ENCODE measurements around the gene TENT5C.

DNA sequence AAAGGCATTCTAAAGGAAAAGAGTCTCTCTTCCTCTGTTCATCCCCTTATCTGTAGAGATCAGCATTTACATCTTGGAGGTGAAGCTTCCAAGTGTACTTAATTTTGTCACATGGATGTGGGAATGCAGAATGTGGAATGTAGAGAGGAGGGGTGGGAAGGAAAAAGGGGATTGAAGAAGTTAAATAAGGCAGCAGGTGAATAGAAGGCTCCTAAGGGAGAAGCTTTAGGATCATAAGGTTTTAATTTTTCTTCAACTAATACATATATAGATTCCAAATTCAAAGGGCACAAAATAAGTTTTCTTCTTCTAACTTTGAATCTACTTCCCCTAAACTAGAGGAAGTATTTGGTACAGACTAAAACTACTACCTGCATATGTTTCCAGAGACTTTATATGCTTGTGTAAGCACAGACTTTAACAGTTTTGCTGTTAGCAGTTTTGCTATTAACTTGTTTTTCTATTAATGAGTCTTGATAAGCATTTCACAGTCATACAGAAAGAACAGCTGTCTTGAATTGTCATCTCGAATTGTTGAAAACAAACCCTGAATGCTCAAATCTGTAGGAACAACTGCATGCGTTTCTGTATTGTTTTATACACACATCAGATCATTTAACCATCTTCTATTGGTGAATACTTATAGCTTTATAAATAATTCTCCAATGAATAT, 12.7 kb downstream of the TENT5C start:
- TF ChIP-seq CTCF (conservative IDR thresholded peaks at IDR 0.05), result no peak
- TF ChIP-seq ZFX (IDR thresholded peaks at IDR 0.05), result no peak

All from C4-2B (cell line).